Choroid plexus epithelial cell (primary cell): ENCODE data around the gene TMEM198.

ENCODE experiments used
- DNase-seq: peaks from one replicate; pipeline ENCODE4 v3.0.0-alpha.2; 2010; ENCODE audit warnings: low read depth
- H3K4me3 ChIP-seq: 2 replicates; pipeline ENCODE4 v1.5.1; 2011; ENCODE audit warnings: low read depth, mild to moderate bottlenecking, control low read depth, low read length, moderate library complexity
- CTCF ChIP-seq: conservative IDR thresholded peaks from 2 replicates; pipeline ENCODE4 v1.5.1; 2011; ENCODE audit warnings: low read depth, mild to moderate bottlenecking, control low read depth, inconsistent platforms, low read length, moderate library complexity

Gene TMEM198

GRCh38 chr2:219522111-219523030 is 21.5 kb upstream of the TMEM198 start:
- no peak for TF ChIP-seq CTCF
- peak overlapping the region; percentile 30 for H3K4me3 ChIP-seq
- peak; percentile 44 for DNase-seq

GRCh38 chr2:219523031-219523671 is 20.7 kb upstream of the TMEM198 start:
- H3K4me3 ChIP-seq, result no peak overlapping the region
- DNase-seq, result peak; percentile 17
- no peak for TF ChIP-seq CTCF

- H3K4me3 ChIP-seq, result no peak overlapping the region
- no peak for DNase-seq
- no peak for TF ChIP-seq CTCF
Observed at GRCh38 chr2:219524817-219525216, 19.0 kb upstream of the TMEM198 start.

GRCh38 chr2:219525533-219526232 is 18.1 kb upstream of the TMEM198 start:
- no peak for TF ChIP-seq CTCF
- H3K4me3 ChIP-seq, result no peak overlapping the region
- no peak for DNase-seq

GRCh38 chr2:219526320-219527075 is 17.3 kb upstream of the TMEM198 start:
- no peak for TF ChIP-seq CTCF
- DNase-seq, result no peak
- H3K4me3 ChIP-seq, result no peak overlapping the region

- no peak for TF ChIP-seq CTCF
- no peak overlapping the region for H3K4me3 ChIP-seq
- no peak for DNase-seq
Observed at GRCh38 chr2:219527076-219527394, 16.8 kb upstream of the TMEM198 start.
